ACC112 (cell line): Measurements from ENCODE around the gene IL22RA2.
"Not testable (repeated sequence)": the region's sequence is repeated elsewhere in the genome, so short reads cannot be mapped to it uniquely, and the experiment has no call there.

Experiments
- H2AFZ ChIP-seq: fragments of 200-600 bp; sonication (generic); one replicate; pipeline ENCODE4 v1.6.0; 2017; ENCODE audit warnings: antibody characterized with exemption, low read length; ENCODE audit not compliant: unreplicated experiment
- H3K27ac ChIP-seq: fragments of 200-600 bp; sonication (generic); 2 replicates; pipeline ENCODE4 v1.5.1; 2014; ENCODE audit warnings: low read depth, mild to moderate bottlenecking, antibody characterized with exemption, low read length, moderate library complexity
- H3K27me3 ChIP-seq: fragments of 200-600 bp; sonication (generic); 2 replicates; pipeline ENCODE4 v1.6.1; 2014; ENCODE audit warnings: mild to moderate bottlenecking, antibody characterized with exemption, low read length, moderate library complexity, mixed read lengths; ENCODE audit not compliant: insufficient read depth
- H3K36me3 ChIP-seq: fragments of 200-600 bp; sonication (generic); 2 replicates; pipeline ENCODE4 v1.6.1; 2016; ENCODE audit warnings: mild to moderate bottlenecking, antibody characterized with exemption, low read length, moderate library complexity, mixed read lengths; ENCODE audit not compliant: insufficient read depth
- H3K4me1 ChIP-seq: fragments of 200-600 bp; sonication (generic); one replicate; pipeline ENCODE4 v1.6.1; 2016; ENCODE audit warnings: low read length, mixed read lengths; ENCODE audit not compliant: insufficient read depth, unreplicated experiment, control insufficient read depth
- H3K4me3 ChIP-seq: fragments of 200-600 bp; sonication (generic); 2 replicates; pipeline ENCODE4 v1.5.1; 2014; ENCODE audit warnings: mild to moderate bottlenecking, low read depth, low read length
- H3K79me2 ChIP-seq: fragments of 200-600 bp; sonication (generic); one replicate; pipeline ENCODE4 v1.6.0; 2016; ENCODE audit warnings: low read length; ENCODE audit not compliant: control insufficient read depth, unreplicated experiment, insufficient read depth

IL22RA2 gene

DNA sequence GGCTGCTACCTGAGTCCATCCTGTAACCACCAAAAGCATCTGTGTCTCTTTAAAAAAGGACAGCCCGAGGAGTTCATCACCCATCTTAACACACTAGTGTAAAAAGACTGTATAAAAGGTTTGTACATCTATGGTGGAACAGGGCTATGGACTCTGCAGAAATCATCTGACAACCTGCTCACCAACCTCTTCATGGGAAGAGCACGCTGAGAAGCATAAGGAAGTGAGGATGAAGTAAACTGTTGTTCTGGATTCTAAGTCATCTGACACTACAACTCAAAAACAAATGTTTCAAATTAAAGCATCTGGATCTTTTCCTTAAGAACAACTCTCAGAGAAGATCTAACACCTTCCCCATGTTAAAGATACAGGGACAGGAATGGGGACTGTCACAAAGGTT is 40.4 kb upstream of the IL22RA2 start:
- Histone ChIP-seq H2AFZ (no peak overlapping the region), H3K79me2 (peaks cover 86% of the 10 kb centered on the region), H3K4me1 (peaks cover 39% of the 10 kb centered on the region), H3K27ac (no peak overlapping the region), H3K36me3 (no peaks in the 10 kb centered on the region), H3K27me3 (no peaks in the 10 kb centered on the region), H3K4me3 (no peak overlapping the region)

- H3K27me3 ChIP-seq = no peaks in the 10 kb centered on the region
- no peak overlapping the region for H3K27ac ChIP-seq
- no peaks in the 10 kb centered on the region for H3K36me3 ChIP-seq
- H3K79me2 ChIP-seq = peaks cover 81% of the 10 kb centered on the region
- no peak overlapping the region for H3K4me3 ChIP-seq
- H3K4me1 ChIP-seq = peaks cover 39% of the 10 kb centered on the region
- H2AFZ ChIP-seq = no peak overlapping the region
Observed at GRCh38 chr6:137213331-137213740, 39.9 kb upstream of the IL22RA2 start.

GRCh38 chr6:137211910-137212309 is 38.5 kb upstream of the IL22RA2 start:
- Histone ChIP-seq H3K79me2 (peaks cover 67% of the 10 kb centered on the region), H3K27ac (no peak overlapping the region), H3K4me3 (no peak overlapping the region), H2AFZ (no peak overlapping the region), H3K27me3 (no peaks in the 10 kb centered on the region), H3K36me3 (no peaks in the 10 kb centered on the region), H3K4me1 (peaks cover 33% of the 10 kb centered on the region)

DNA sequence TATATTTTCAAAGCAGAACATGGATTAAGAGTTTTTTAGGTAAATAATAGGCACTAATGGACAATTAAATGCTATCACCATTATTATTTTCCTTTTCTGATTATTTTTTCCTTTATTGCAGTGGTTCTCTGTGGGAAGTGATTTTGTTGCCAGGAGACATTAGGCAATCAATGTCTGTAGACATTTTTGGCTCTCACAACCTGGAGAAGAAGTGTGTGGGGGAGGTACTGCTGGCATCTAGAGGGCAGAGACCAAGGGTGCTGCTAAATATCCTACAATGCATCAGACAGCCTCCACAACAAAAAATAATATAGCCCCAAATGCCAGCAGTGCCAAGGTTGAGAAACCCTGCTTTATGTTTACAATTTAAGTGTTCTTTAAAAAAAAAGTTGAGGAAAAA is 37.5 kb upstream of the IL22RA2 start:
- no peak overlapping the region for H2AFZ ChIP-seq
- H3K4me3 ChIP-seq = no peak overlapping the region
- peaks cover 4% of the 10 kb centered on the region; the same call in 1 of the 2 replicates for H3K36me3 ChIP-seq
- H3K27ac ChIP-seq = no peak overlapping the region
- H3K27me3 ChIP-seq = no peaks in the 10 kb centered on the region
- H3K4me1 ChIP-seq = peaks cover 23% of the 10 kb centered on the region
- H3K79me2 ChIP-seq = peaks cover 57% of the 10 kb centered on the region

GRCh38 chr6:137208279-137208678 is 34.8 kb upstream of the IL22RA2 start:
- Histone ChIP-seq H3K27ac (no peak overlapping the region), H3K36me3 (peaks cover 28% of the 10 kb centered on the region), H3K4me1 (peaks cover 10% of the 10 kb centered on the region), H3K79me2 (peaks cover 32% of the 10 kb centered on the region), H2AFZ (no peak overlapping the region), H3K27me3 (no peaks in the 10 kb centered on the region), H3K4me3 (no peak overlapping the region)

DNA sequence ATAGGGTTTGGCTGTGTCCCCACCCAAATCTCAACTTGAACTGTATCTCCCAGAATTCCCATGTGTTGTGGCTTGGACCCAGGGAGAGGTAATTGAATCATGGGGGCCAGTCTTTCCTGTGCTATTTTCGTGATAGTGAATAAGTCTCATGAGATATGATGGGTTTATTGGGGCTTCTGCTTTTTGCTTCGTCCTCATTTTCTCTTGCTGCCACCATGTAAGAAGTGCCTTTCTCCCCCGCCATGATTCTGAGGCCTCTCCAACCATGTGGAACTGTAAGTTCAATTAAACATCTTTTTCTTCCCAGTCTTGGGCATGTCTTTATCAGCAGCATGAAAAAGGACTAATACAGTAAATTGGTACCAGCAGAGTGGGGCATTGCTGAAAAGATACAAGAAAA is 34.0 kb upstream of the IL22RA2 start:
- peaks cover 25% of the 10 kb centered on the region for H3K79me2 ChIP-seq
- not testable (repeated sequence) for H2AFZ ChIP-seq, H3K27me3 ChIP-seq, H3K27ac ChIP-seq, H3K4me1 ChIP-seq, H3K4me3 ChIP-seq
- peaks cover 33% of the 10 kb centered on the region for H3K36me3 ChIP-seq

DNA sequence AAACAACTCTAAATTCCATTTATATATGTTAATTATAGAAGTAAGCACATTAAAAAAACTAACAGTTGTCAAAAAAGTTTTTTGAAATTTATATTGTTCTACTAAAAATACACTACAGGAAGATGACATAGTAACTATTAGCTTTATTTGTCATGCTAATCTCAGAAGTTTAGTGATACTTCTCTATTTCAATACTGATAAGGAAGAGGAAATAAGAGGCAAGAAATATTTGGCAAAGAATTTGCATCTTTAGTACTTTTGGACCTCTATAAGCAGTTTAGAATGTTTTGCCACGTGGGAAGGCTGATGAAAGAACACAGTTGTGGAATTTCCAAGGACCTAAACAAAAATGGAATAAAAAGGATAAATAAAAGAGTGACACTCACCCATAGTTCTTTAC is 33.1 kb upstream of the IL22RA2 start:
- Histone ChIP-seq H3K36me3 (peaks cover 33% of the 10 kb centered on the region), H2AFZ (no peak overlapping the region), H3K27me3 (no peaks in the 10 kb centered on the region), H3K4me3 (no peak overlapping the region), H3K79me2 (peaks cover 17% of the 10 kb centered on the region), H3K4me1 (peaks cover 10% of the 10 kb centered on the region), H3K27ac (no peak overlapping the region)

GRCh38 chr6:137203256-137203655 is 29.8 kb upstream of the IL22RA2 start:
- Histone ChIP-seq H3K36me3 (peaks cover 41% of the 10 kb centered on the region), H3K4me1 (no peaks in the 10 kb centered on the region), H3K27me3 (no peaks in the 10 kb centered on the region), H3K27ac (no peak overlapping the region), H3K79me2 (no peaks in the 10 kb centered on the region), H3K4me3 (no peak overlapping the region), H2AFZ (no peak overlapping the region)

DNA sequence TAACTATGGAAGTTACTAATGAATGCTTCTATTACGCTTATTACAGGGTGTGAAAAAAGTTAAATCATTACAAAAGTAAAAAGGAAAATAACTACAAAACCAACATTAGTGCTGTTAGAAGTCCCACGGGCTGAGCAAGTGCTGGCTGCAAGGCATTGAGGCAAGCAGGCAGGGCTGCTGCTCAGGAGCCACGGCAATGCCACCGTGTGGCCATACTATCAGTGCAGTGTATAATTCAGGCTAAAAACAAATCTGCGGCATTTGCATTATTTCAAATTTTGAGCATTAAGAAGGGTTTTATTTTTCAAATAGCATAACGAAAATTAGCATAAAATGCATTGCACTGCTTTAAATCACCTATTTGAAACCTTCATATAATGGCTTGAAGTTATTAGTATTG is 28.6 kb upstream of the IL22RA2 start:
- Histone ChIP-seq H3K4me3 (no peak overlapping the region), H3K36me3 (peaks cover 49% of the 10 kb centered on the region), H3K79me2 (no peaks in the 10 kb centered on the region), H3K4me1 (no peaks in the 10 kb centered on the region), H3K27me3 (no peaks in the 10 kb centered on the region), H3K27ac (no peak overlapping the region), H2AFZ (no peak overlapping the region)

GRCh38 chr6:137201006-137201405 is 27.6 kb upstream of the IL22RA2 start:
- H3K27ac ChIP-seq = no peak overlapping the region
- H3K27me3 ChIP-seq = no peaks in the 10 kb centered on the region
- H3K4me3 ChIP-seq = no peak overlapping the region
- H2AFZ ChIP-seq = no peak overlapping the region
- peaks cover 46% of the 10 kb centered on the region for H3K36me3 ChIP-seq
- H3K4me1 ChIP-seq = no peaks in the 10 kb centered on the region
- no peaks in the 10 kb centered on the region for H3K79me2 ChIP-seq

DNA sequence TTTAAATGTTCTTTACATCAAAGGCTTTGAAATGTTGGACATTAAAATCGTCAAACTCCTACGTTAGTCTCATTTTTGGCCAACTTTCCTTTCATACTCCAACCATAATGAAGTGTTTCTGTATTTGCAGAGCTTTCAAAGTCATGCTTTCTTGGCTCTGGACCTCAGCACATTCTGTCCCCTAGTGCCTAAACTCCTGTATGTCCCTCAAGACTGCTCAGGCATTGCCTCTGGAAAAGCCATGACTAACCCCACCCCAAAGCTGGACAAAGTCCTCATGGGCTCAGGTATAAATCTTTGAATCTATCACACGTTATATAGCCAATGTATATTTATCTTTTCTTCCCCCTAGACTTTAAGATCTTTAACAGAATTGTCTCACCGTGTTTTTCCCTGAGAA is 26.8 kb upstream of the IL22RA2 start:
- Histone ChIP-seq H3K79me2 (no peaks in the 10 kb centered on the region), H3K36me3 (peaks cover 39% of the 10 kb centered on the region), H3K4me1 (no peaks in the 10 kb centered on the region), H3K27me3 (no peaks in the 10 kb centered on the region), H3K4me3 (no peak overlapping the region), H3K27ac (no peak overlapping the region), H2AFZ (no peak overlapping the region)
